Activated CD8-positive, alpha-beta memory T cell treated with anti-CD3 and anti-CD28 coated beads for 36 hours (primary cell): ENCODE measurements around the gene MRTFA. TPM values are rescaled to one million over a fixed set of nuclear protein-coding genes. Genes with fewer than 3 reads are reported as not detected.
"Not testable (repeated sequence)": the region's sequence is repeated elsewhere in the genome, so short reads cannot be mapped to it uniquely, and the experiment has no call there.

Experiments used
- CTCF ChIA-PET: fragments of 350-600 bp; sonication (Branson Sonifier 250); formaldehyde crosslinking; loops from one replicate; lab custom pipeline; 2021; ENCODE audit warnings: antibody characterized with exemption; lab: Charles Lee
- POLR2A ChIA-PET: fragments of 350-600 bp; sonication (Branson Sonifier 250); formaldehyde crosslinking; loops from one replicate; lab custom pipeline; 2021; ENCODE audit warnings: antibody characterized with exemption; lab: Charles Lee
- total RNA-seq, 2 experiments: library from RNA; stranded (reverse); gene quantifications; one replicate each; pipeline ENCODE4 v1.2.3, GENCODE V29; 2021

Gene MRTFA
- total RNA-seq = 10 to 100 TPM; 33.4 to 35.3 TPM

DNA sequence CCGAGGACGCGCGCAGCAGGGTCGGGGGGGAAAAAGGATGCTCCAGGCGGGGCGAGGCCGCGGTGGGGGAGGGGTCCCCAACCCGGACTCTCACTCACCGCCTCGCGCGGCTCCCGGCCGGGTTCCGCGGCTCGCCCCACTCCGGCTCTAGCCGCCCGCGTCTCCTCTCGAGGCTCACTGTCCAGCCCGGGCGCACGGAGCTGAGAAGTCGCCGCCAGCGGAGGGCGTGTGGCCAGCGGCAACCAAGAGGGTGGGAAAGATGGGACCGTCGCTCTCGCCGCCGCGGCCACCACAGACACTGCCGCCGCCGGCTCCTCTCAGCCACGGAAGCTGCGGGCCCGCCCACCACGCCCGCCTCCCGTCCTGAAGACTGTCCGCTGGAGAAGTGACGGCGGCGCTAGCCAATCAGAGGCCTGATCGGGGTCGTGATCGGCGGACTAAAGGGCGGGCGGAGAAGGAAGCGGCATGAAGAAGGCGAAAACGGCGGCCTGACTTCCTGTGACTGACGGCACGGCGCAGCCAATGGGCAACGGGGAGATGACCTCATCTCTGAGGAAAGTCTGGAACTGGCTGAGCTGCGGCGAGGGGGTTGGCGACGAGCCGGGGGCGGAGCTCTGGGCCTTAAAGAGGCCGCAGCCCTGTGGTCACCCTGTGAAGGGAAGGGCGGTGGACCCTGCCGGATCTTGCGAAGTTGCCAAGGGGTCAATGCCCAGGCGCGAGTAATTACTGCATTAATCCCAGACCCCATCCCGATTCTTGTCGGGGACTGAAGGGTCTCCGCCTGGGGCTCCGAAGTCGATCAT is at the start of gene MRTFA:
TSS of gene MRTFA (minus strand) at position 340 of the 803 bp plus-strand sequence.
- ChIA-PET POLR2A (interaction anchor here (0.8 to 1.0 kb wide), 4 partner anchors 8 to 237 kb away, joined by 3 read pairs; no protein-coding TSS in a partner anchor), CTCF (interaction anchor here (0.7 to 2.9 kb wide), 5 partner anchors 10 to 262 kb away, joined by 3 to 23 read pairs (median 4); no protein-coding TSS in a partner anchor)

DNA sequence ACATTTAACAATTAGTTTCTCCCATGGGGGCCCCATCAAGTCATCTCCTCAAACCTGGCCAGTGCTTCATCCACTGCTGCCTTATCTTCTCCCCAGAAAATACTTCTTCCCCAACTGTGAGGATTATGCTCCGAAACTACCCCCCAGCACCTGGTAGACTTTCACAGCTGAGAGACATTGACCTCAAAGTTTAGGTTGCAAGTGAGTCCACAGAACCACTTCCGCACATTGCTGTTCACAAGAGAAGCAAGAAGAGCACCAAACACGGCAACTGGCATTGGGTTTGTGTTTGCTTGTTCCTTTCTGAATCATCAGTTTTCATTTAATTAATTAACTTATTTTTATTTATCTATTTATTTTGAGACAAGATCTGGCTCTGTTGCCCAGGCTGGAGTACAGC is 48.9 kb upstream of the MRTFA start:
- POLR2A ChIA-PET = no interaction called here
- CTCF ChIA-PET = interaction anchor here (0.5 to 3.6 kb wide), 2 partner anchors 75 to 1027 kb away, joined by 3 to 38 read pairs; no protein-coding TSS in a partner anchor

DNA sequence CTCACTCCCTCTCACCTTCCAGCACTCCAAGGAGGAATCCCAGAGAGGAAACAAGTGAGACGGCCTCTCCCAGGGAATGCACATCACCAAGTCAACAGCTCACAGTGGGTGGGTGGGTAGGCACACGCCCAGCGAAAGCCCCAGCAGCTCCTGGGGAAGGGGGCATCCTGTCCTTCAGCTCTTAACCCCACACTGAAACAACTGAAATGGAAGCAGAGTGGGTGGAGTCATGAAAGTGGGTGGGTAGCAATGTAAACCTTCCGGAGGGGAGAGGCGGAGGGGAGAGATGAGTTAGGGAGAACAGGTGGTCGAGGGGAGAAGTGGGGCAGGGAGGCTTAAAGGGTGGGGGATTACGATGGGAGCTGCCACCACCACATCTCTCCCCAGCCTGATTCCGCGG is 48.2 kb upstream of the MRTFA start:
- ChIA-PET CTCF (interaction anchor here (1.6 to 3.6 kb wide), 2 partner anchors 75 to 133 kb away, joined by 6 to 38 read pairs; no protein-coding TSS in a partner anchor), POLR2A (no interaction called here)

DNA sequence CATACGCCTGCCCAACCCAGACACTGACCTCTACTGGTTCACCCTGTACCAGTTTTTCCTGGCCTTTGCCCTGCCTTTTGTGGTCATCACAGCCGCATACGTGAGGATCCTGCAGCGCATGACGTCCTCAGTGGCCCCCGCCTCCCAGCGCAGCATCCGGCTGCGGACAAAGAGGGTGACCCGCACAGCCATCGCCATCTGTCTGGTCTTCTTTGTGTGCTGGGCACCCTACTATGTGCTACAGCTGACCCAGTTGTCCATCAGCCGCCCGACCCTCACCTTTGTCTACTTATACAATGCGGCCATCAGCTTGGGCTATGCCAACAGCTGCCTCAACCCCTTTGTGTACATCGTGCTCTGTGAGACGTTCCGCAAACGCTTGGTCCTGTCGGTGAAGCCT is 44.9 kb upstream of the MRTFA start:
- POLR2A ChIA-PET = no interaction called here
- CTCF ChIA-PET = interaction anchor here (2.2 kb wide), 1 partner anchor 34 kb away, joined by 7 read pairs; no protein-coding TSS in a partner anchor

- ChIA-PET POLR2A (no interaction called here), CTCF (no interaction called here)
Measured at GRCh38 chr22:40680819-40681183, 44.3 kb upstream of the MRTFA start.

DNA sequence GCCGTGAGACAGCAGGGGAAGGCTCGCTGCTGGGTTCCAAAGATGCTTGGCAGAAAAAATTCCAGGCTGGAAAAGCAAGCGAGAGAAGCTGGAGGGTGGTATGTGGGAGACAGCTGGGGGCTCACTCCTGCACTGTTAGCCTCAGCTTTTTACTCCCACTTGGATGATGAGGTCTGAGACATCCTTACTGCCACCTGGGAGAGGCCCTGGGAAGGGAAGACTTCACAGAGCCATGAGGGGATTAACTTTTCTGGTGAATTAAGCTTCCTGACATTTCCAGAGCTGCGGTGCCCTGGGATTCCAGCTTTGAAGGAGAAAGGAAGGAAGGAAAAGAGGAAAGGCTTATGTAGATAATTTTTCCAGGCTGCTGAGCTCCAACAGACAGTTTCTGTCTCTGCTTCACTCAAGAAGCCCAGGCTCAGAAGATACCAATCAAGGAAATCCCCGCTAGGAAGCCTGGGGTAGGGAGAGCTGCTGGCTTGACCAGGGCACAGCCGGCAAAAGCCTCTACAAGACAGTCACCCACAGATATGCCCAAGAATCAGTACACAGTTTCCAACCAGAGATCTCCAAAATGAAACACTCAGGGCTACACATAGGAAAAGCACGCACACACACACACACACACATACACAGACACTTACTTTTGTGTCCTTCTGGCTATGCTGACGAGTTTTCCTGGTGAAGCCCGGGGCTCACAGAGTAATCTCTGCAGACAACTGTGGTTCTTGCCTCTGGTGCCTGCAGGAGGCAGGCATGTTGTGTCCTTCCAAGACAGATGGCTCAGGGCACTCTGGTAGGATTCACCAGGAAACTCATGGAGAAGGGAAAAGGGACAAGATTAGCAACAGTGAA is 43.7 kb upstream of the MRTFA start:
- ChIA-PET POLR2A (no interaction called here), CTCF (interaction anchor here (0.6 kb wide), 1 partner anchor 34 kb away, joined by 3 read pairs; no protein-coding TSS in a partner anchor)

- ChIA-PET POLR2A (no interaction called here), CTCF (interaction anchor here (0.6 kb wide), 1 partner anchor 33 kb away, joined by 3 read pairs; no protein-coding TSS in a partner anchor)
Measured at GRCh38 chr22:40679249-40679963, 42.9 kb upstream of the MRTFA start, which contains the start of gene MCHR1. Gene MCHR1 (plus strand): TSS chr22:40679484. CDS start chr22:40679653, 169 bp downstream.

DNA sequence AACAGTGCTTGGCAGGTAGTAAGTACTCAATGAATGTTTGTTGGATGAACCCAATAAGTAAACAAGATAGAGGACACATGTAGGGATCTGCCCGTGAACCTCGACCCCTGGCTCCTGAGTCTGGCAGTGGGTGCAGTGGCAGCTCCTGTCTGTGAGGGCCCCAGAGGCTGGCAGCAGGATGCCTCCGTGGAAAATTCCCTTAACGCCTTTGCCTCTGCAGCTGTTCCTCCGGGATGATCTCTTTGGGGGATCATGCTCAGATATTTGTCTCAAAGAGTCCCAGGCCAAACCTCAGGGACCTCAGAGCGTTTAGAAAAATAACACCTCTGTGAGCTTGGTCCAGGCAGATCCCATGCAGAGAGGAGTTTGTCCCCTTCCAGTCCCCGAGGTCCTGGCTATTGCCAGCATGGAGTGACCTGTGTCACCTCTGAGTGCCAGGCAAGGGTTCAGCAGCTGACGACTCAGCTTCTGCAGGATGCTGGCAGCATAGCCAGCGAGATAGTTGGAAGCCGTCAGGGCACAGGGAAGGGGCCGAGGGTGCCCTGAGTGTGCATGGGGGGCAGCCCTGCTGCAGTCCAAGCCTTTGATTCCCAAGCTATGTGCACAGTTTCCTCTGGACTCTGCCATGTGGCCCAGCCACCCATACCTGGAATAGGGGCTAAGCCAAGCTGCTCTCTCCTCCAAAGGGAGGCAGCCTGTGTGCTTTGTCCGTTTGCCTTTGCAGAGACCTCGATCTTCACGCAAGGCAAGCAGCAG is 42.2 kb upstream of the MRTFA start:
- POLR2A ChIA-PET = no interaction called here
- CTCF ChIA-PET = no interaction called here

DNA sequence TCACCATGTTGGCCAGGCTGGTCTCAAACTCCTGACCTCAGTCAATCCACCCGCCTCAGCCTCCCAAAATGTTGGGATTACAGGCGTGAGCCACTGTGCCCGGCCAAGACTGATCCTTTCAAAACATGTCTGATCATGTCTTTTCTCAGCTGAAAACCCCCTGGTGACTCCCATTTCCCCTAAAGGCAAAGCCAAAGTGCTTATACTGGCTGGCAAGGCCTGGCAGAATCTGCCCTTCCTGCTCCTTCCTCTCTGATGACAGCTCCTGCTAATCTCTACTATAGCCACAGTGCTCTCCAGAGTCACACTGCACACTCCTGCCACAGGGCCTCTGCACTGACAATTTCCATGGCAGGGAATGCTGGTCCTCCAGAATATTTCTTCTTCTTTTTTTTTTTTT is 40.1 kb upstream of the MRTFA start:
- ChIA-PET CTCF (interaction anchor here (0.7 kb wide), 1 partner anchor 374 kb away, joined by 3 read pairs; no protein-coding TSS in a partner anchor), POLR2A (no interaction called here)

DNA sequence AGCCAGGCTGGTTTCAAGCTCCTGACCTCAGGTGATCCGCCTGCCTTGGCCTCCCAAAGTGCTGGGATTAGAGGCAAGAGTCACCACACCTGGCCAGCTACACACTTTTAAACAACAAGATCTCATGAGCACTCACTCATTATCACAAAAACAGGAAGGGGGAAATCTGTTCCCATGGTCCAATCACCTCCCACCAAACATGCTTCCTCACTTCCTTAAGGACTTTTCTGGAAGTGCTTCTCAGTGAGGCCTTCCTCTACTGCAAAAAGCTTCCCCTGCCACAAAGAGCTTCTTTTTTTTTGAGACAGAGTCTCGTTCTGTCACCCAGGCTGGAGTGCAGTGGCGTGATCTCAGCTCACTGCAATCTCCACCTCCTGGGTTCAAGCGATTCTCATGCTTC is 39.6 kb upstream of the MRTFA start:
- CTCF ChIA-PET, POLR2A ChIA-PET: not testable (repeated sequence)

GRCh38 chr22:40674274-40674673 is 37.8 kb upstream of the MRTFA start:
- POLR2A ChIA-PET = no interaction called here
- CTCF ChIA-PET = interaction anchor here (1.2 kb wide), 1 partner anchor 21 kb away, joined by 3 read pairs; no protein-coding TSS in a partner anchor

- ChIA-PET CTCF (interaction anchor here (1.0 kb wide), 1 partner anchor 10 kb away, joined by 3 read pairs; no protein-coding TSS in a partner anchor), POLR2A (no interaction called here)
Measured at GRCh38 chr22:40673017-40673416, 36.5 kb upstream of the MRTFA start.

DNA sequence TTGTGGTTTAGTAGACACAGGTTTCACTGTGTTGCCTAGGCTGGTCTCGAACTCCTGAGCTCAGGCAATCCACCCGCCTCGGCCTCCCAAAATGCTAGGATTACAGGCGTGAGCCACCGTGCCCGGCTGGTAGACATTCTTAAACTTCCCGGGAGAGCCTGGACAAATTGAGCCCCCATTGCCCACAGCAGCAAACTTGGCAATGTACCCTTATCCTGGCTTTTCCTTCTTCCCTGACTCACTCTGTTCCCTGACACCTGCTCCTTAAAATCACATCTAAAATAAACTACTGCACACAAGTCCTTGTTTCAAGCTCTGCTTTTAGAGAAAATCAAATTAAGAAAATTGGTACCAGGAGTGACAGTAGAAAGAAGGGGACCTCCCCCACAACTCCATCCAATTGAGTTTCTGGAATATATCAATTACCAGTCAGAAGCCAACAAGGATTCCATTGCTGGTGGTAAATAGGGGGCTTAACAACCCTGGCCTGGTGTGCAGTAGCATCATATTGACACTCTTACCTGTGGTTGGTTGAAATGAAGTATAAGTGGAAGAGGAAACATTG is 35.4 kb upstream of the MRTFA start:
- CTCF ChIA-PET = no interaction called here
- POLR2A ChIA-PET = no interaction called here

- ChIA-PET POLR2A (no interaction called here), CTCF (no interaction called here)
Measured at GRCh38 chr22:40671369-40671768, 34.9 kb upstream of the MRTFA start.

- CTCF ChIA-PET = interaction anchor here (0.6 to 1.3 kb wide), 3 partner anchors 13 to 1019 kb away, joined by 3 to 6 read pairs (median 3); no protein-coding TSS in a partner anchor
- POLR2A ChIA-PET = interaction anchor here (0.6 kb wide), 1 partner anchor 218 kb away, joined by 4 read pairs; no protein-coding TSS in a partner anchor
Measured at GRCh38 chr22:40670058-40670457, 33.5 kb upstream of the MRTFA start.

DNA sequence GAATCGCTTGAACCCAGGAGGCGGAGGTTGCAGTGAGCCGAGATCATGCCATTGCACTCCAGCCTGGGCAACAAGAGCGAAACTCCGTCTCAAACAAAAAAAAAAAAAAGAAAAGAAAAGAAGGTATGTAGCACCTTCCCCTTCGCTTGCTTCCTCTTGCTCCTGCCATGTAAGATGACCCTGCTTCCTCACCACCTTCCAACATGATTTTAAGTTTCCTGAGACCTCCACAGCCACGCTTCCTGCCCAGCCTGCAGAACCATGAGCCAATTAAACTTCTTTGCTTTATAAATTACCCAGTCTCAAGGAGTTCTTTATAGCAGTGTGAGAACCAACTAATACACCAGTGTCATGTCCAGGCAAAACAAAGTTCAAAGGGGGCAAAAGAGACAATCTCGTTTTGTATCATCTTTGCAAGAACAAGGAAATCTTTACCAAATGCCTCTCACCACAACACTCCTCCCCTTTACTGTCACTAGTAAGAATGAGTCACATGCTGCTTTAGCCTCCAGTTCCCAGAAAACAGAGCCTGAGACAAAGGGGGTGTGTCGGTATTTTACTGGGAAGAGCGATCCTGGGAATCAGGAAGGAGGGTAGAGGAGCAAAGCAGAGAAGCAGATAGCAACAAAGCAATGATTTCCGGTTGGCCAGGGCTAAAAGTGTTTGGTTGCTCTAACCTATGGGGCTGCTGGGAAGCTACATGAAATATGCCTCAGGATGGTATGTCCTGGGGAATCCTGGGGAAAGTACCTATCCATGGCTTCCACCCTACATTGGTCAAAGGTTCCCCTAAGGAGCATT is 32.3 kb upstream of the MRTFA start:
- CTCF ChIA-PET = interaction anchor here (0.8 to 1.3 kb wide), 2 partner anchors 14 to 230 kb away, joined by 3 to 6 read pairs; no protein-coding TSS in a partner anchor
- POLR2A ChIA-PET = no interaction called here
